Middle frontal gyrus (tissue), 1 donor: Measurements from ENCODE around the gene CPZ.

Experiments
- DNase-seq: peaks from one replicate; pipeline ENCODE4 v3.0.0-alpha.2; 2015; ENCODE audit warnings: low spot score; ENCODE audit errors: extremely low spot score

CPZ gene

GRCh38 chr4:8579526-8580320 lies 12.8 kb upstream of the CPZ start:
- no peak for DNase-seq

DNA sequence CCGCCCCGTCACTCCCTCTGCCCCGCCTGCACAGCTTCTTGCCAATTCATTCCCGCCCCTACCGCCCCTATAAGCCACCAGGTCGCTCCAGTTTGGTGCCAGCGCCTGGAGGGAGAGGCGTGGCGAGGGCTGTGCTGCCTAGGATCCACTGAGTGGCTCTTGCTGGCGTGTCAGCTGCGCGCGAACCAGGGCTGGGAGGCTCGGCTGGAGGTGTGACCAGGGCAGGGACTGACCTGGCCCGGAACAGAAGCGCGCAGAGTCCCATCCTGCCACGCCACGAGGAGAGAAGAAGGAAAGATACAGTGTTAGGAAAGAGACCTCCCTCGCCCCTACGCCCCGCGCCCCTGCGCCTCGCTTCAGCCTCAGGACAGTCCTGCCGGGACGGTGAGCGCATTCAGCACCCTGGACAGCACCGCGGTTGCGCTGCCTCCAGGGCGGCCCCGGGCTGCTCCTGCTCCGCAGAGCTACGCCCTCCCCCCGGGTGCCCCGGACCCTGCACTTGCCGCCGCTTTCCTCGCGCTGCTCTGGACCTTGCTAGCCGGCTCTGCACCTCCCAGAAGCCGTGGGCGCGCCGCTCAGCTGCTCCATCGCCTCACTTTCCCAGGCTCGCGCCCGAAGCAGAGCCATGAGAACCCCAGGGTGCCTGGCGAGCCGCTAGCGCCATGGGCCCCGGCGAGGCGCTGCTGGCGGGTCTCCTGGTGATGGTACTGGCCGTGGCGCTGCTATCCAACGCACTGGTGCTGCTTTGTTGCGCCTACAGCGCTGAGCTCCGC lies 12.1 kb upstream of the CPZ start, which contains the start of gene GPR78:
GPR78 (plus strand) TSS at position 72 of the 773 bp plus-strand sequence; CDS start at position 663, 591 bp downstream.
- no peak for DNase-seq

DNA sequence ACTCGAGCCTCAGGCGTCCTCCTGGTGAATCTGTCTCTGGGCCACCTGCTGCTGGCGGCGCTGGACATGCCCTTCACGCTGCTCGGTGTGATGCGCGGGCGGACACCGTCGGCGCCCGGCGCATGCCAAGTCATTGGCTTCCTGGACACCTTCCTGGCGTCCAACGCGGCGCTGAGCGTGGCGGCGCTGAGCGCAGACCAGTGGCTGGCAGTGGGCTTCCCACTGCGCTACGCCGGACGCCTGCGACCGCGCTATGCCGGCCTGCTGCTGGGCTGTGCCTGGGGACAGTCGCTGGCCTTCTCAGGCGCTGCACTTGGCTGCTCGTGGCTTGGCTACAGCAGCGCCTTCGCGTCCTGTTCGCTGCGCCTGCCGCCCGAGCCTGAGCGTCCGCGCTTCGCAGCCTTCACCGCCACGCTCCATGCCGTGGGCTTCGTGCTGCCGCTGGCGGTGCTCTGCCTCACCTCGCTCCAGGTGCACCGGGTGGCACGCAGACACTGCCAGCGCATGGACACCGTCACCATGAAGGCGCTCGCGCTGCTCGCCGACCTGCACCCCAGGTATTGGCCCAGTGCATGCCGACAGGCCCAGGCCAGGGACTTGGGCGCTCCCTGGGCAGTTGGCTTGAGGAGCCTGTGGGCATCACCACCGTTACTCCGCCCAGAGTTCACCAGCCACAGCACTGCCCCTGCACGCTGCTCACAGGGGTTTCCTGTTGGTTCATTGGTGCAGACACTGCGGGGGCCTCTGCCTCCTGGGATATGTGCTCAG lies 11.3 kb upstream of the CPZ start:
- no peak for DNase-seq

GRCh38 chr4:8582016-8582415 lies 10.5 kb upstream of the CPZ start:
- no peak for DNase-seq

DNA sequence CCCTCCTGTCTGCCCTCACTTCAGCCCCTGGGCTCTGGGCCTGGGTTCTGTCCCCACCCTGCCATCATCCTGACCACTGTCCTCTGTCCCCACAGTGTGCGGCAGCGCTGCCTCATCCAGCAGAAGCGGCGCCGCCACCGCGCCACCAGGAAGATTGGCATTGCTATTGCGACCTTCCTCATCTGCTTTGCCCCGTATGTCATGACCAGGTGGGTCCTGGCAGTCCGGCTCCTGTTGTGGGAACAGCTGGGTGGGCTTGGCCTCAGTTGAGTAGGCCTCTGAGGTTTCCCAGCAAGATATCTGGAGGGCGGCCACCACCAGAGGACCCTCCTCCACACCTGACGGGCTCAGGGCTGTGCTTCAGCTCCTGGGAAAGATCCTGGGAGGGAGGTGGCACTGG lies 10.1 kb upstream of the CPZ start:
- DNase-seq, result no peak

- DNase-seq, result no peak
Observed at GRCh38 chr4:8582941-8583654, 9.5 kb upstream of the CPZ start.

GRCh38 chr4:8583655-8584025 lies 8.9 kb upstream of the CPZ start:
- no peak for DNase-seq

DNA sequence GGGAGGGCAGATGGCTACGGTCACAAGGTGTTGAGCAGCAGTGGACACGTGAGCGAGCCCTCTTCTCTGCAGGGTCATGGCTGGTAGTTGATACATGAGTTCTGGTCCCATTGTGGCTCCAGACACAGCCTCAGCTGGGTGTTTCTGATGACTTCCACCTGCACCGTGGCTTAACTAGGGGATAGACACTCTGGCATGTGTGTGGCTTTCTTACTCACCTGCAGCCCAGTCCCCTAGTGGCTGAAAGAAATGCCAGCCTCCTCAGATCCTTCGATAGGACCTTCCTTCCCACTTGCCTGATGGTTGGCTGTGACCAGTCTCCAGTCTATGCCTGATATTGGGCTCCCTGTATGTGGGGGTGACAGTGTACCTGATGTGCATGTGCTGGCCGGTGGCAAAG lies 7.4 kb upstream of the CPZ start:
- DNase-seq, result no peak

GRCh38 chr4:8585721-8586212 lies 6.8 kb upstream of the CPZ start:
- DNase-seq, result no peak

- no peak for DNase-seq
Observed at GRCh38 chr4:8586246-8586645, 6.3 kb upstream of the CPZ start.

DNA sequence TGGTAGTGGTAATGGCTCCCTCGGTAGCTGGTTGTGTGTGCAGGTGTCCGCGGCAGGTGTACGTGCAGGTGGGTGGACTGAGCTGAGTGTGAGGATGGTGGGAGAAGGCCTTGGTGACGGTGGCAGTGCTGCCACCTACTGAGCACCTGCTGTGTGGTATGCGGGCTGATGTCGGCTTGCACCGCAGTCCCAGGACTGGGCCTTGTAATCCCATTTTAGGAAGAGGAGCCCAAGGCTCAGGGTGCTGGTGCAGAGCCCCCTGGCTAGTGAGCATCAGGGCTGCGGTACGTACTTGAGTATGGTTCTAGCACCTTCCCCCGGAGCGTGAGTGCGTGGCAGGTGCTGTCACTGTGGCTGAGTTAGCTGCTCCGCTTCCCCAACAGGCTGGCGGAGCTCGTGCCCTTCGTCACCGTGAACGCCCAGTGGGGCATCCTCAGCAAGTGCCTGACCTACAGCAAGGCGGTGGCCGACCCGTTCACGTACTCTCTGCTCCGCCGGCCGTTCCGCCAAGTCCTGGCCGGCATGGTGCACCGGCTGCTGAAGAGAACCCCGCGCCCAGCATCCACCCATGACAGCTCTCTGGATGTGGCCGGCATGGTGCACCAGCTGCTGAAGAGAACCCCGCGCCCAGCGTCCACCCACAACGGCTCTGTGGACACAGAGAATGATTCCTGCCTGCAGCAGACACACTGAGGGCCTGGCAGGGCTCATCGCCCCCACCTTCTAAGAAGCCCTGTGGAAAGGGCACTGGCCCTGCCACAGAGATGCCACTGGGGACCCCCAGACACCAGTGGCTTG lies 5.7 kb upstream of the CPZ start:
- DNase-seq, result no peak

GRCh38 chr4:8587469-8588195 lies 4.9 kb upstream of the CPZ start:
- no peak for DNase-seq

DNA sequence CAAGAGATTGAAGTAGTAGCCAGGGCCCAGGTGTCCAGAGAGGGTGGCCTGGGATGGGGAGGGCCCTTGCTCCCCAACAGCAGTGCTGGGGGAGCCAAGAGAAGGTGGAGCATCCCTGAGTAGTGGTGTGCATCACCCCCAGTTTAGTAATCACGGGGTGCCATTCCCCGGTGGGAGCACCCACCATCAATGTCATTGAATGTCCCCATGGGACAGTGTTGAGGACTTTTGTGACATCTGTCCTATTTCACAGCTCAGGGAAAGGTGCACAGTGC lies 4.4 kb upstream of the CPZ start:
- no peak for DNase-seq

DNA sequence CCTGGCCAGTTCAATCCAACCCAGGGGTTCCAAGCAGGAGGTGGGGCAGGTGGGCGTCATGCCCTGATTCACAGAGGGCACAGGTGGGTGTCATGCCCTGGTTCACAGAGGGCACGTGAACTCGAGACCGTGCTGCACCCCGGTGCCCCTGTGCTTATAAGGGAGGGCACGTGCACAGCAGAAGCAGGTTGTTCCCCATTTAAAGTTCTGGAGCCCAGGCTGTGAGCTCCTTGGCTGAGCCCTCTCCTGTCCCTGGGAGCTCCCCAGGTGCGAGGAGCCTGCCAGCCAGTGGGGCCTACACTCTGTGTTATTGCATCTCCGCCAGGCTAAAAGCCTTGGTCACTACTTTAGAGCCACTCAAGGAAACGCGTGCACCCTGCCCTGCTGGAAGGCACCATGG lies 3.2 kb upstream of the CPZ start:
- DNase-seq, result no peak

DNA sequence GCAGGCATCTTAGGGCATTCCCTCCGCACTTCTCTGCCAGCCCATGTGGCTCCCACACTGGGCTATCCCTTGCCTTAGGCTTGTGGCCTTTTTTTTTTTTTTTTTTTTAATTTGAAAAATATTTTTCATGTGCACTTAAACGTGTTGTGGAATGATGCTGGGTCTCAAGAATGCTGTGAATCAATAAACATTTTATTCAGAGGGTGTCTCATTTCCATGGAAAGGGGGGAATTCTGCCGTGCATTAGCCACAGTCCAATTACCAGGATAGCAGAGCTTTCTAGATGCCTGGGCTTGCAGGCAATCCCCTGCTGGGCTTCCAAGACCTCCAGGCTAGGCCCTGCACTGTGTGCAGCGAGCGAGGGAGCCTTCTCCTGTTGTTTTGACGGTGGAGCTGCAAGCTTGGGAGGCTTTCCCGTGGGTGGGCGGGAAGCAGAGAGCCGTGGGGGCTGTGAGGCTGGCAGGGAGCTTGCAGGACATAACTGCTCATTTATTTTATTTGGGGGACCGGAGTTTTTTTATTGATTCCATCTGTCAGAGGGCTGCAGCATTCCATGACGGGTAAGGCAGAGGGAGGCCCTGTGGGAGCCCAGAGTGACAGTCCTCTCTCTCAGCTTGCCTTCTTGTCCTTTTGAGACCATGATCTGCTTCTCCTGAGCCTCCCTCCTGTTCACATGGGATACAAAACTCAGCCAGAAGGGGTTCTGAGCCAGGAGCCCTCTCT lies 2.6 kb upstream of the CPZ start:
- no peak for DNase-seq

DNA sequence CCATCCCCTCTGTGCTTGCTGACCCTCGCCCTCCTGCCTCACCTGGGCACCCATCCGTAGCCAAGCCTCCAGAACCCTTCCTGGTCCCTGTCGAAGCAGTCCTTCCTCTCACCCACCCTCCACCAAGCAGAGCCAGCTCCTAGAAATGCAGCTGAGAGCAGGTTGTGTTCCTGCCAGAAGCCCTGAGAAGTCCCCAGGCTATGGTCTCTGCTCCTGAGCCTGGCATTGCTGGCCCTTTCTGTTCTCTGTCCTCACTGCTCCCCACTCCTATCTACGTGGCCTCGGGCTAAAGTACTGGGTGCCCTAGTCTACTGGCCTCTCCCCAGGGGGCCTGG lies 2.1 kb upstream of the CPZ start:
- no peak for DNase-seq

DNA sequence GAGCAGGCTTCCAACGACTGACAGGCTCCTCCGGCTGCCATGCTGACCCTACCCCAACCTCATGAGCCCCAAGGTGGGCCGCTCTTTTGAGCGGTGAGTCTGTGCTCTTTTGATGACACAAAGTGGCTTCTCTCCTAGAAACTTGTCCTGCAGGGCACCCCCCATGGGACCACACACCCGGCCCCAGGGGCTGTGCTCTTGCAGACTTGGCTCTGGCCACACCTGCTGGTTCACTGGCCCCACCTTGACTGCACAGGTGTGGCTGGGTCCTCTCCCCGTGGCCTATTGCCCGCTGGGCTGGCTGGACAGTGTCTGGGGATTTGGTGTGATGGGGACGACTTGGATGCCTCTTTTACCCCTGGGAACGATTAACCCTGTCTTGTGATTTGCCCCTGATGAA lies 1.5 kb upstream of the CPZ start:
- DNase-seq, result no peak

DNA sequence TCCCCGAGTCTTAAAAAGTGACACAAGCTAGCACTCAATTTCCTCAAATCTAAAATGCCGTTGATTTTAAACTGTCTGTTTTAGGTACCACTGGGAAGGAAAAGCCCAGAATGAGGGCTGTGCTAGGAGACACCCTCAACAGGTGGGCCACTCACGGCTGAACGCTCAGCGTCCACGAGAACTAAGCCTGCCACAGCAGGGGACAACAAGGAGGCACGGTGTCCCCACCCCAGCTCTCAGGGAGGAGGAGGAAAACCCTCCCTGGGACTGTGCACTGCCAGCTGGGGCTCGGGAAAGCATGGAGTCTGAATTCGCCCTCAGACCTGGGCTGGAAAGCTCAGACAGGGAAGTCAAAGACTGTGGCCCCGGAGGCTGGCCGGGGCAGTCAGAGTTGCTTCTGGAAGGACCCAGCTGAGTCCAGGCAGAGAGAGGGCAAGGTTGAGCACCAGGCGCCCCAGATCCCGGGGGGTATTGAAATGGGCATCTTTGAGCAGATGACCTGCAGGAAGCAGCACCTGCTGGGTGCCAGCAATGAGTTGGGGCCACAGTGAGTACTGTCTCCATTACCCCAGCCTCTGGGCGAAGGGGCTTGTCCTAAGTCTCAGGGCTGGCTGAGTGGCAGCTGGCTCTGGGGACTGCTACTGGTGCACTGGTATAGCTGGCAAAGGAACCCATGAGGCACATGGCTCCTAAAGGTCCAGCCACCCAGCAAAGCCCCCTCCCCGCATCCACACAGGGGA lies 769 bp upstream of the CPZ start:
- no peak for DNase-seq
